ENCODE results near the gene NOVA2.
"Not testable (repeated sequence)": the region's sequence is repeated elsewhere in the genome, so short reads cannot be mapped to it uniquely, and the experiment has no call there.

The NOVA2 gene

GRCh38 chr19:45924891-45925447 is 48.7 kb downstream of the NOVA2 start:
- no peak for DNase-seq (ENCODE audit: low spot score)

DNA sequence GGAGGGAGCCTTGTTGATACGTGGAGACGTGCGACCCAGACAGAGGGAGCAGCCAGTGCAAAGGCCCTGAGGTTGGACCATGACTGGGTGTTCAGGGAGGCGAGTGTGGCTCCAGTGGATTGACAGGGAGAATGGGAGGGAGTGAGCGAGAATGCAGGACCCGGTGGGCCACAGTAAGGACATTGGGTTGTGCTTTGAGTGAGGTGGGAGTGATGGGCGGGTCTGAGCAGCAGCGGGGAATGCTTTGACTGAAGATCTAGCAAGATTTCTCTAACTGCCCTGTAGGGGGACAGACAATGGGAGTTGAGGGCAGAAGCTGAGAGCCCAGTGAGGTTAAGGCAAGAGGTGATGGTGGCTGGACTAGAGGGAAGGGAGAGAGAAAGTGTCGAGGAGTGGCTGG is 51.4 kb downstream of the NOVA2 start:
- no peak for DNase-seq (ENCODE audit: low spot score)

DNA sequence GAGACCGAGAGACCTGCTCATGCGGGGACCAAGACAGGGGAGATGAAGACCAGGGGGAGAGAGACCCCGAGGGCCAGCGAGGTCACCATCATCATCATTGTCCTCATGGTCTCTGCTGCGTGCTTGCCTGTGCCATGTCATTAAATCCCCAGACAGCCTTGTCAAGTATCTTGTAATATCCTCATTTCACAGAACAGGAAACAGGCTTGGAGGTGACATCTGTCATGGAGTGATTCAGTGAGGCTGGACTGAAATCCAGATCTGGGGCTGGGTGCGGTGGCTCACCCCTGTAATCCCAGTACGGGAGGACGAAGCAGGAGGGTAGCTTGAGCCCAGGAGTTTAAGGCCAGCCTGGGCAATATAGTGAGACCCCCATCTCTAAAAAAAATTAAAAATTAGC is 53.2 kb downstream of the NOVA2 start:
- no peak for DNase-seq (ENCODE audit: low spot score)

GRCh38 chr19:45919678-45920077 is 54.0 kb downstream of the NOVA2 start:
- DNase-seq (ENCODE audit: low spot score): no peak

- no peak for DNase-seq (ENCODE audit: low spot score)
Measured at GRCh38 chr19:45918721-45919120, 54.9 kb downstream of the NOVA2 start.

GRCh38 chr19:45917421-45918091 is 56.1 kb downstream of the NOVA2 start:
- DNase-seq (ENCODE audit: low spot score): no peak

DNA sequence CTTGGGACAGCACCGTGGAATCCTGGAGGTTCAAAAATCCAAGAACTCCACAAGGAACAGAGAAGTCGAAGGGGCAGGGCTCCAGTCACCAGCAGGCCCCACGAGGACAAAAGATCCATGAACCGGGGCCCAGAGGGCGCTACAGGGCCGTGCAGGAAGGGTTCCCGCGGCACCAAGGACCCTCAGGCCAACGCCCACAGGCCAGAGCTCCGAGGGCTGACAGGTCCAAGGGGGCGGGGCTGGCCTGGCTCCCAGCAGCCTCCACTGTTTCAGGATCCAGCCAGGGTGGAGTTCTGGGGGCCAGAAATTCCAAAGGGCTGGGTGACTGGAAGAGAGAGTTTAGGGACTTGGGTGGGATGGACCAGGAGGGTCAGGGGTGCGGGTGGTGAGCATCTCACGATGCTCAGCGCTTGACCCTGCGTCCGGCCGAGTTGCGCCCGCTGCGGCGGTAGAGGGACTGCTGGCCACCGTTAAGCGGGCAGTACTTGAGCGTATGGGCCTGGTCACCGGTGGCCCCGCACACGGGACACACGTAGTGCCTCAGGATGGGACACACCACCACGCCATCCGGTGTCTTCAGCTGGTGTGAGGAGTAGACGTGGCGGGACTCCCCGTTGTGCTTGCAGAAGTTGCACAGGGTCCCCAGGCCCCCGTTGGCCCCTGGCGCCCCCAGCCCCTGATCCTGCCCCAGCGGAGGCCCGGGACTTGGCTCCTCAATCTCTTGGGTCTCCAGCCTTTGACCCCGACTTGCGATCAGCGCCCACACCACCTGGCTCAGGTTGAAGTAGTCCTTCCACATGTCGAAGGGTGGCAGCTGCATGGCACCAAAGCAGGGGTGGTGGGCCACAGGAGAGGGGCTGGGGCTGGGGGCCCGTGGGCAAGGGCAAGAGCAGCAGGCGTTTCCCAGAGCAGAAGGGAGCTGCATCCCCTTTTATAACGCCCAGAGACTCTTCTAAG is 59.5 kb downstream of the NOVA2 start, which contains the start of gene NANOS2:
TSS of gene NANOS2 (minus strand) at position 905 of the 957 bp plus-strand sequence. CDS start at position 820, 85 bp downstream.
- no peak for DNase-seq (ENCODE audit: low spot score)

- DNase-seq (ENCODE audit: low spot score): no peak
Measured at GRCh38 chr19:45911291-45911690, 62.4 kb downstream of the NOVA2 start.

- peak; percentile 16 for DNase-seq (ENCODE audit: low spot score)
Measured at GRCh38 chr19:45908956-45909355, 64.7 kb downstream of the NOVA2 start.

DNA sequence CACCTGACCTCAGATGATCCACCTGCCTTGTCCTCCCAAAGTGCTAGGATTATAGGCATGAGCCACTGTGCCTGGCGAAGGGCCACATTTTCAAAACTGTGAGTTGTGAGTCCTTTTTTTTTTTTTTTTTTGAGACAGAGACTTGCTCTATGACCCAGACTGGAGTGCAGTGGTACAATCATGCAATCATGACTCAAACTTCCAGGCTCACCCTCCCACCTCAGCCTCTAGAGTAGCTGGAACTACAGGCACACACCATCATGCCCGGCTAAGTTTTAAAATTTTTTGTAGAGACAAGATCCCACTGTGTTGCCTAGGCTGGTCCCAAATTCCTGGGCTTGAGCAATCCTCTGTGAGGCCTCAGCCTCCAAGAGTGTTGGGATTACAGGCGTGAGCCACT is 67.4 kb downstream of the NOVA2 start:
- DNase-seq (ENCODE audit: low spot score): no peak

DNA sequence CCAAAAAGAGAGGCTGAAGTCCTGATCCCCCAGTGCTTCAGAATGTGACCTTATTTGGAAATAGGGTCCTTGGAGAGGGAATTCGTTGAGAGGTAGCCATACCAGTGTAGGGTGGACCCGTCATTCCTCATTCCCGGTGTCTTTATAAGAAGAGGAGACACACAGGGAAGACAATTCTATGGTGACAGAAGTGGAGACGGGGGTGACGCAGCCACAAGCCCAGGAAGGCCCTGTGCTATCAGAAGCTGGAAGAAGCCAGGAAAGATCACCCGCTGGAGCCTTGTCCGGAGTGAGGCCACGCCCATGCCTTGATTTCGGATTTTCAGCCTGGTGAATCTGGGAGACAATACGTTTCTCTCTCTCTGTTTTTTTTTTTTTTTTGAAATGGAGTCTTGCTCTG is 68.7 kb downstream of the NOVA2 start:
- DNase-seq (ENCODE audit: low spot score): no peak

DNA sequence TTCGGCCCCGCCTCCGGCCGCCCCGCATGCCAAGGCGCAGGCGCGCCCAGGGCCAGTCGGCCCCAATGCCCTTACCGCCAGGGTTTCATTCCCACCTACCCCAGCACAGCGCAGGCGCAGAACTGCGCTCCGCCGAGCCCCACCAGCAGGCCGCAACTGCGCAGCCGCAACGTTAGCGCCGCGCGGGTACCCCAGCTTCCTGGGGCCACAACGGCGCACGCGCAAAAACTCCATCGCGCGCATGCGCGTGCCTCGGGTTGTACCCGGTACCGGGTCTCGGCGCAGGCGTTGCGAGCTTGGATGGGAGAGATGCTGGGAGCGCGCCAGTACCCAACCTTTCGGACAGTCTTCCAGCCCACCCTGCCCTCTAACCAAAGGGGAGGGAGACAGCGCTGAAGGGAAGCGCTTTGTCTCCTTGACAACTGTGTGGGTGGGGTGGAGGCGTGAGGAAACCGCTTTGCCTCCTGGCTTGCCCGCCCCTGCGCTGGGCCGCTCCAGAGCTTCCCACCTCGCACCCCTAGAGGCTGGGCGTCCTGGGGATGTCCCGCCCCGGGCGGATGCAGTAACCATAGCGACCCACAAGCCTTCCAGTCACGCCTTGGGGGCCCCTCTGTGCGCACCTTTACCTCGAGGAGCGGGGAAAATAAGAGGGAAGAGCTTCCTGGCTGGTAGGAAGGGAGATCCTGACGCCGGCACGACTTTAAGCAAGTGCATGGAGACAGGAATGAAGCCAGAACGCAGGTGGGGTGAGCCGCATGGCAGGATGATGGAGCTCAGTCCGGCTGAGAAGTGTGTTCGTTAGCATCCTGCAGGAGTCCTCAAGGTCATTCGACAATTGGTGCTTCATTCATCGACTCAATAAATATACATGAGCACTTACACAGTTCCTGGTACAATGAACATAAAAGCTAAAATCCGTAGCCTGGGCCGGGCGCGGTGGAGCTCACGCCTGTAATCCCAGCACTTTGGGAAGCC is 70.7 kb downstream of the NOVA2 start:
- DNase-seq (ENCODE audit: low spot score): peak; percentile 100

DNA sequence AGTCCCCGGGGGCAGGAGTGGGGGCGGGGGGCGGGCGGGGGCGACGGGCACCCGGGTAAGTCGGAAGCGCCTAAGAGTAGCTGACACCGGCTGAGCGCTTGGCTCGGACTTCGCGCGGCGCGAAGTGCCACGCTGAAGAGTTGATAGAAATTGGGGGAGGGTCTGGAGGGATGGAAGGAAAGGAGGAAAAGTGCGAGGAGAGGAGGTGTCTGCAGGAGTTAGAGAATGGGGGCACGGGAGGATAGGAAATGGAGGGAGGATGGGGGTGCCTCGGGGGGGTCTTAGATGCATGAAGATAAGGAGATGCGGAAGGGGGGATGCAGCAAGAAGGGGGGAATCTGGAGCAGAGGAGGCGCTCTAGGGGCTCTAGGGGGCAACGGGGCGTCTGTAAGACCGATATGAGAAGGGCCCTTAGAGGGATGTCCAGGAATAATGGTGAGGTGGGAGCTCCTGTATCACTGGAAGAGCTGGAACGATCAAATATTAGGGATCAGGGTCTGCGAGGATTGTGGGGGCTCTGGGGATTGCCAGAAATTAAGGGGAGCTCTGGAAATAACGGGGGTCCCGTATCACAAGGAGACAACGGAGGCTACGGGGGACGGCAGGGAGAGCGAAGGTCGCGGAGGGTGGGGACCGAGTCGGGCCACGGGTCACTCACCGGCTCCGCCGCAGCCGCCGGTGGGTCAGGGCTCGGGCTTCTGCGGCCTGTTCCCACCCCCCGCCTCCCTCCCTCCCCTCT is 71.6 kb downstream of the NOVA2 start, which contains the start of gene MYPOP:
TSS of gene MYPOP (minus strand) at position 702 of the 739 bp plus-strand sequence. CDS start 840 bp downstream, outside the sequence.
- DNase-seq (ENCODE audit: low spot score): no peak

DNA sequence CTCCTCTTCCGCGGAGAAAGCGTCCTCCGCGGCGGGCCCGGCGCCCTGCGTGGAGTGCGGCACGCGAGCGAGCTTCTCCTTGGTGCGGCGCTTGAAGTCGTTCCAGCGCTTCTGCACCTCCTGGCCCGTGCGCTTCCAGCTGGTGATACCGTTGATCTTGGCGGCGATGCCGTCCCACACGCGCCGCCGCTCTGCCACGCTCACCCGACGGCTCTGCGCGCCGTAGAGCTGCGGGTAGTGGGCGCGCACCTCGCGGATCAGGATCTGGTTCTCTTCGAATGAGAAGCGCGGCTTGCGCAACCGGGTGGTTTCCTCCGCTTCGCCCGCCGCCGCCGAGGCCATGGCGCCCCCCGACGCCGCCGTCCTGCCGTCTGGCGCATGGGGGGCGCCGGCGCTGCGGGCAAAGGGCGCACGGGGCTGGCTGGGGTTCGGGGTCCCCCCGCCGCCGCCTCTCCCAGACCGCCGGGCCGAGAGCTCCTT is 72.2 kb downstream of the NOVA2 start:
- DNase-seq (ENCODE audit: low spot score): peak; percentile 30

- DNase-seq (ENCODE audit: low spot score): no peak
Measured at GRCh38 chr19:45900738-45901431, 72.8 kb downstream of the NOVA2 start.

- DNase-seq (ENCODE audit: low spot score): no peak
Measured at GRCh38 chr19:45899919-45900589, 73.6 kb downstream of the NOVA2 start.

GRCh38 chr19:45899253-45899652 is 74.4 kb downstream of the NOVA2 start:
- no peak for DNase-seq (ENCODE audit: low spot score)

DNA sequence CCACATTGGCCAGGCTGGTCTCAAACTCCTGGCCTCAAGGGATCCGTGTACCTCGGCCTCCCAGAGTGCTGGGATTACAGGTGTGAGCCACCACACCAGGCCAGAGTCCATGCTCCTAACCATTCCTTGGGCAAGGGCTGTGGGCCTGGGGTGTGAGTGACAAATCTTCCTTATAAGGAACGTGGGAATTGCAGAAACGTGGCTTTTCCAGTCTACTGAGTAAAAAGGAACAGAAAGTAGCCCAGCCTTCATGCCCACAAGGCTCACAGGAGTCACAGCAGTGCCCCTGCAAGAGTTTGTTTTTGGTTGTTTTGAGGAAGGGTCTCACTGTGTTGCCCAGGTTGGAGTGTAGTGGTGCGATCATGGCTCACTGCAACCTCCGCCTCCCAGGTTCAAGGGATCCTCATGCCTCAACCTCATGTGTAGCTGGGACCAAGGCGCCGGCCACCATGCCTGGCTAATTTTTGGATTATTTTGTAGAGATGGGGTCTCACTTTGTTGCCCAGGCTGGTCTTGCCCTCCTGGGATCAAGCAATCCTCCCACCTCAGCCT is 76.3 kb downstream of the NOVA2 start:
- DNase-seq (ENCODE audit: low spot score): no peak

GRCh38 chr19:45895983-45896599 is 77.6 kb downstream of the NOVA2 start:
- not testable (repeated sequence) for DNase-seq (ENCODE audit: low spot score)

Measured in AG08395 (cell line).